SK-N-SH (cell line): Measurements from ENCODE around the gene CLCN6. TPM values are rescaled to one million over a fixed set of nuclear protein-coding genes. Genes with fewer than 3 reads are reported as not detected.

Experiments
- CTCF ChIA-PET: fragments of 300-600, 350-600 bp; formaldehyde crosslinking; extraction: SDS; loops from one replicate; lab custom pipeline; 2021; lab: Yijun Ruan, JAX
- POLR2A ChIA-PET: fragments of 350-600 bp; sonication (Branson Sonifier 250); formaldehyde crosslinking; extraction: SDS; loops from one replicate; lab custom pipeline; 2020; ENCODE audit warnings: antibody characterized with exemption, inconsistent platforms; lab: Yijun Ruan, JAX
- DNase-seq: peaks from one replicate; pipeline ENCODE4 v3.0.0; 2012
- H2AFZ ChIP-seq: fragments of 200-600 bp; sonication (generic); 2 replicates; pipeline ENCODE4 v1.8.1; 2016; ENCODE audit warnings: antibody characterized with exemption, mild to moderate bottlenecking, low read depth
- H3F3A ChIP-seq: fragments of 200-600 bp; sonication (generic); replicated peaks from 2 replicates; pipeline ENCODE3; 2016; ENCODE audit warnings: antibody characterized with exemption, mild to moderate bottlenecking; ENCODE audit not compliant: insufficient read depth
- H3K27ac ChIP-seq, 2 experiments: fragments of 200-500 bp in 1 of 2; fragments of 200-600 bp in 1 of 2; sonication (Bioruptor generic) in 1 of 2; sonication (generic), shearing (Covaris generic) in 1 of 2; 2 replicates each; pipeline versions ENCODE4 v1.5.1 to v1.6.1; 2014 to 2016; ENCODE audit warnings: low read depth in 2 of 2, inconsistent platforms in 1 of 2, low read length in 1 of 2, mild to moderate bottlenecking in 1 of 2, mixed read lengths in 1 of 2
- H3K27me3 ChIP-seq: fragments of 200-600 bp; sonication (generic), shearing (Covaris generic); 2 replicates; pipeline ENCODE4 v1.6.1; 2016; ENCODE audit warnings: mixed run types; ENCODE audit not compliant: insufficient read depth
- H3K36me3 ChIP-seq, 2 experiments: fragments of 200-500 bp in 1 of 2; fragments of 200-600 bp in 1 of 2; sonication (Bioruptor generic) in 1 of 2; sonication (generic) in 1 of 2; replicated peaks in 1 of 2; 2 replicates each; pipeline versions ENCODE3 to v1.5.1; 2014 to 2016; ENCODE audit warnings: low read length in 1 of 2, mild to moderate bottlenecking in 1 of 2; ENCODE audit not compliant: insufficient read depth in 2 of 2, control insufficient read depth in 1 of 2
- H3K4me1 ChIP-seq, 2 experiments: fragments of 200-500 bp in 1 of 2; fragments of 200-600 bp in 1 of 2; sonication (Bioruptor generic) in 1 of 2; sonication (generic), shearing (Covaris generic) in 1 of 2; 2 replicates each; pipeline versions ENCODE4 v1.5.1 to v1.6.1; 2014 to 2016; ENCODE audit warnings: low read depth in 1 of 2, low read length in 1 of 2, mixed run types in 1 of 2; ENCODE audit not compliant: insufficient read depth in 2 of 2, control insufficient read depth in 1 of 2
- H3K4me2 ChIP-seq: fragments of 200-600 bp; sonication (generic), shearing (Covaris generic); 2 replicates; pipeline ENCODE4 v1.6.1; 2017; ENCODE audit warnings: mixed run types
- H3K4me3 ChIP-seq, 2 experiments: fragments of 200-500 bp in 1 of 2; fragments of 200-600 bp in 1 of 2; sonication (Bioruptor generic) in 1 of 2; sonication (generic), shearing (Covaris generic) in 1 of 2; 2 replicates each; pipeline versions ENCODE4 v1.5.1 to v1.8.1; 2014 to 2016; ENCODE audit warnings: low read depth in 2 of 2, inconsistent platforms in 1 of 2, low read length in 1 of 2, mild to moderate bottlenecking in 1 of 2, mixed read lengths in 1 of 2, moderate library complexity in 1 of 2
- H3K79me2 ChIP-seq: fragments of 200-600 bp; sonication (generic); 2 replicates; pipeline ENCODE4 v1.8.1; 2017; ENCODE audit warnings: mild to moderate bottlenecking; ENCODE audit not compliant: insufficient read depth
- H3K9ac ChIP-seq: fragments of 200-600 bp; sonication (generic); 2 replicates; pipeline ENCODE4 v1.6.1; 2017; ENCODE audit warnings: mixed run types
- H3K9me2 ChIP-seq: fragments of 200-600 bp; sonication (generic); 2 replicates; pipeline ENCODE4 v1.6.1; 2017; ENCODE audit warnings: mixed run types
- H3K9me3 ChIP-seq: fragments of 200-600 bp; sonication (generic); 2 replicates; pipeline ENCODE4 v1.6.1; 2017; ENCODE audit warnings: mixed run types, mild to moderate bottlenecking, moderate library complexity
- H4K20me1 ChIP-seq: fragments of 200-600 bp; sonication (generic); 2 replicates; pipeline ENCODE4 v1.6.1; 2017; ENCODE audit warnings: mild to moderate bottlenecking, mixed run types; ENCODE audit not compliant: insufficient read depth
- ELF1 ChIP-seq: IDR thresholded peaks from 2 replicates; pipeline ENCODE4 v1.4.0; 2012
- FOXJ3 ChIP-seq: sonication (generic); formaldehyde crosslinking; IDR thresholded peaks from 2 replicates; pipeline ENCODE4 v1.5.1; 2020; ENCODE audit warnings: mild to moderate bottlenecking, missing genetic modification reagents
- FOXM1 ChIP-seq: IDR thresholded peaks from 2 replicates; pipeline ENCODE4 v1.4.0; 2012; ENCODE audit warnings: low read depth, mild to moderate bottlenecking
- JUND ChIP-seq: IDR thresholded peaks from 2 replicates; pipeline ENCODE4 v1.4.0; 2012
- MEF2A ChIP-seq: IDR thresholded peaks from 2 replicates; pipeline ENCODE4 v1.4.0; 2012; ENCODE audit warnings: low read depth, borderline replicate concordance
- NFIC ChIP-seq: IDR thresholded peaks from 2 replicates; pipeline ENCODE4 v1.4.0; 2012; ENCODE audit warnings: borderline replicate concordance
- RCOR1 ChIP-seq: fragments of 150-350 bp; IDR thresholded peaks from 2 replicates; pipeline ENCODE4 v1.6.1; 2017; ENCODE audit warnings: antibody characterized with exemption, low read length
- SMC3 ChIP-seq: IDR thresholded peaks from 2 replicates; pipeline ENCODE4 v1.6.1; 2012; ENCODE audit warnings: low read depth, low read length, improper control_type of control experiment
- TCF12 ChIP-seq: IDR thresholded peaks from 2 replicates; pipeline ENCODE4 v1.4.0; 2012
- TEAD4 ChIP-seq: IDR thresholded peaks from 2 replicates; pipeline ENCODE4 v1.4.0; 2012; ENCODE audit warnings: mild to moderate bottlenecking, borderline replicate concordance; ENCODE audit not compliant: insufficient read depth
- WGBS: methylation state at CpG from one replicate; pipeline ENCODE4 v1.1.6; 2017; ENCODE audit warnings: low lambda C conversion rate; 5-methylcytosine and 5-hydroxymethylcytosine counted together
- polyA plus RNA-seq, 3 experiments: library from polyadenylated mRNA; depleted of rRNA; stranded (reverse); fragments of >200 nt; gene quantifications; 2 replicates each; pipeline ENCODE4 v1.2.3, GENCODE V29; 2012
- TF ChIP-seq, protein P1 (sequence below): fragments of 200-600 bp; sonication (generic); IDR thresholded peaks from 2 replicates; pipeline ENCODE4 v1.6.1; 2017; ENCODE audit warnings: antibody characterized with exemption, mild to moderate bottlenecking, moderate library complexity
- TF ChIP-seq, protein P2 (sequence below): IDR thresholded peaks from 2 replicates; pipeline ENCODE4 v1.4.0; 2012; ENCODE audit warnings: low read depth, borderline replicate concordance

Gene CLCN6
- polyA plus RNA-seq, 1 of the 3 experiments (the other 2 are of a cell fraction), result 7.4 TPM

DNA sequence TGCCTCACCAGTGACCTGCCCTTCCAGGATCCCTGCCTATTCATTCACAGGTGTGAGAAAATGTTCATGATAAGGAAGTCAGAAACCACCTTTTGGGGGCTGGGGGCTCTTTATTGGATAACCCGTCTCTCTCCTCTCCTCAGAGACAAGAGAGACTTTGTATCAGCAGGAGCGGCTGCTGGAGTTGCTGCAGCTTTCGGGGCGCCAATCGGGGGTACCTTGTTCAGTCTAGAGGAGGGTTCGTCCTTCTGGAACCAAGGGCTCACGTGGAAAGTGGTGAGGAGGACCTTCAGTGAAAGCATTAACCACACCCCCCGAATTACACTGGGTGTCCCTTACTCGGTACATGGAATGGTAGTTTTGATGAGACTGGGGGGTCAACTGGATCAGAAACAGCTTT lies 21.0 kb downstream of the CLCN6 start:
- Histone ChIP-seq H3K36me3 (peaks cover 15 to 68% of the 10 kb centered on the region in 2 experiments), H3K27ac (no peak overlapping the region), H2AFZ (no peak overlapping the region), H4K20me1 (no peaks in the 10 kb centered on the region), H3K27me3 (no peaks in the 10 kb centered on the region), H3K4me1 (no peaks in the 10 kb centered on the region), H3K4me3 (no peak overlapping the region), H3K9me3 (no peaks in the 10 kb centered on the region), H3K4me2 (no peak overlapping the region), H3K9me2 (no peaks in the 10 kb centered on the region), H3K79me2 (no peaks in the 10 kb centered on the region), H3F3A (no peaks in the 10 kb centered on the region), H3K9ac (no peak overlapping the region)
- ChIA-PET POLR2A (no interaction called here), CTCF (interaction anchor here (6.4 kb wide), 1 partner anchor 13 kb away, joined by 29 read pairs; no protein-coding TSS in a partner anchor)
- WGBS, result 93% methylated on average over 9 of the region's 9 CpGs
- DNase-seq, result no peak
- TF ChIP-seq, protein P1, sequence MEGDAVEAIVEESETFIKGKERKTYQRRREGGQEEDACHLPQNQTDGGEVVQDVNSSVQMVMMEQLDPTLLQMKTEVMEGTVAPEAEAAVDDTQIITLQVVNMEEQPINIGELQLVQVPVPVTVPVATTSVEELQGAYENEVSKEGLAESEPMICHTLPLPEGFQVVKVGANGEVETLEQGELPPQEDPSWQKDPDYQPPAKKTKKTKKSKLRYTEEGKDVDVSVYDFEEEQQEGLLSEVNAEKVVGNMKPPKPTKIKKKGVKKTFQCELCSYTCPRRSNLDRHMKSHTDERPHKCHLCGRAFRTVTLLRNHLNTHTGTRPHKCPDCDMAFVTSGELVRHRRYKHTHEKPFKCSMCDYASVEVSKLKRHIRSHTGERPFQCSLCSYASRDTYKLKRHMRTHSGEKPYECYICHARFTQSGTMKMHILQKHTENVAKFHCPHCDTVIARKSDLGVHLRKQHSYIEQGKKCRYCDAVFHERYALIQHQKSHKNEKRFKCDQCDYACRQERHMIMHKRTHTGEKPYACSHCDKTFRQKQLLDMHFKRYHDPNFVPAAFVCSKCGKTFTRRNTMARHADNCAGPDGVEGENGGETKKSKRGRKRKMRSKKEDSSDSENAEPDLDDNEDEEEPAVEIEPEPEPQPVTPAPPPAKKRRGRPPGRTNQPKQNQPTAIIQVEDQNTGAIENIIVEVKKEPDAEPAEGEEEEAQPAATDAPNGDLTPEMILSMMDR, result no peak
- TF ChIP-seq, protein P2, sequence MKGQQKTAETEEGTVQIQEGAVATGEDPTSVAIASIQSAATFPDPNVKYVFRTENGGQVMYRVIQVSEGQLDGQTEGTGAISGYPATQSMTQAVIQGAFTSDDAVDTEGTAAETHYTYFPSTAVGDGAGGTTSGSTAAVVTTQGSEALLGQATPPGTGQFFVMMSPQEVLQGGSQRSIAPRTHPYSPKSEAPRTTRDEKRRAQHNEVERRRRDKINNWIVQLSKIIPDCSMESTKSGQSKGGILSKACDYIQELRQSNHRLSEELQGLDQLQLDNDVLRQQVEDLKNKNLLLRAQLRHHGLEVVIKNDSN, result no peak
- no peak for TF ChIP-seq FOXM1
- TF ChIP-seq NFIC, result no peak
- TF ChIP-seq RCOR1, result no peak
- no peak for TF ChIP-seq SMC3
- no peak for TF ChIP-seq JUND
- TF ChIP-seq ELF1, result no peak
- no peak for TF ChIP-seq TCF12
- TF ChIP-seq FOXJ3 (CRISPR knock-in tag), result no peak
- TF ChIP-seq TEAD4, result no peak

DNA sequence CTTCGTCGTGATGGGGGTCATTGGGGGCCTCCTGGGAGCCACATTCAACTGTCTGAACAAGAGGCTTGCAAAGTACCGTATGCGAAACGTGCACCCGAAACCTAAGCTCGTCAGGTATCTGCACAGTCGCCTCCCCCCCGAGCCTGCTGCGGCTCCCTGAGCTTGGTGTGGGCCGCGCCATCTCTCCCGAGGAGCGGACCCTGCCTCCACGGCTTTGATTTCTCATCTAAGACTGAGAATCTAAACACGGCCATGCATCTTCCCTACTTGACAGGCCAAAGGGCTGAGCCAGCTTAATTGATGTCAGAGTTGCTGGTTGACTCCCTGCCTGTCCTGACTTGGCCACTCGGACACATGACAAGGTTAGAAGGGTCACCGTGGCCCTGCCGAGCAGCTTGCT lies 22.5 kb downstream of the CLCN6 start:
- Histone ChIP-seq H2AFZ (no peak overlapping the region), H3K79me2 (no peaks in the 10 kb centered on the region), H3K4me2 (no peak overlapping the region), H3K9ac (no peak overlapping the region), H3K4me1 (no peaks in the 10 kb centered on the region), H3K27ac (no peak overlapping the region), H3K9me2 (no peaks in the 10 kb centered on the region), H4K20me1 (no peaks in the 10 kb centered on the region), H3K27me3 (no peaks in the 10 kb centered on the region), H3F3A (no peaks in the 10 kb centered on the region), H3K9me3 (no peaks in the 10 kb centered on the region), H3K4me3 (no peak overlapping the region), H3K36me3 (peaks cover 19 to 74% of the 10 kb centered on the region in 2 experiments)
- ChIA-PET CTCF (interaction anchor here (1.0 to 1.6 kb wide), 3 partner anchors 10 to 65 kb away, joined by 3 to 11 read pairs (median 3); no protein-coding TSS in a partner anchor), POLR2A (no interaction called here)
- 97% methylated on average over 17 of the region's 19 CpGs for WGBS
- TF ChIP-seq MEF2A, result no peak
- no peak for DNase-seq
